ENCODE data around the gene NR0B2.

- TF ChIP-seq, protein P1, sequence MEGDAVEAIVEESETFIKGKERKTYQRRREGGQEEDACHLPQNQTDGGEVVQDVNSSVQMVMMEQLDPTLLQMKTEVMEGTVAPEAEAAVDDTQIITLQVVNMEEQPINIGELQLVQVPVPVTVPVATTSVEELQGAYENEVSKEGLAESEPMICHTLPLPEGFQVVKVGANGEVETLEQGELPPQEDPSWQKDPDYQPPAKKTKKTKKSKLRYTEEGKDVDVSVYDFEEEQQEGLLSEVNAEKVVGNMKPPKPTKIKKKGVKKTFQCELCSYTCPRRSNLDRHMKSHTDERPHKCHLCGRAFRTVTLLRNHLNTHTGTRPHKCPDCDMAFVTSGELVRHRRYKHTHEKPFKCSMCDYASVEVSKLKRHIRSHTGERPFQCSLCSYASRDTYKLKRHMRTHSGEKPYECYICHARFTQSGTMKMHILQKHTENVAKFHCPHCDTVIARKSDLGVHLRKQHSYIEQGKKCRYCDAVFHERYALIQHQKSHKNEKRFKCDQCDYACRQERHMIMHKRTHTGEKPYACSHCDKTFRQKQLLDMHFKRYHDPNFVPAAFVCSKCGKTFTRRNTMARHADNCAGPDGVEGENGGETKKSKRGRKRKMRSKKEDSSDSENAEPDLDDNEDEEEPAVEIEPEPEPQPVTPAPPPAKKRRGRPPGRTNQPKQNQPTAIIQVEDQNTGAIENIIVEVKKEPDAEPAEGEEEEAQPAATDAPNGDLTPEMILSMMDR (IDR thresholded peaks at IDR 0.05), result no peak
- peak; percentile 79 for TF ChIP-seq POLR2A (IDR thresholded peaks at IDR 0.05)
Measured at GRCh38 chr1:26921540-26922430, 8.0 kb upstream of the NR0B2 start, which contains the start of gene NUDC.

All from testis (tissue), 2 donors.